ENCODE results near the gene SGPP1.

DNA sequence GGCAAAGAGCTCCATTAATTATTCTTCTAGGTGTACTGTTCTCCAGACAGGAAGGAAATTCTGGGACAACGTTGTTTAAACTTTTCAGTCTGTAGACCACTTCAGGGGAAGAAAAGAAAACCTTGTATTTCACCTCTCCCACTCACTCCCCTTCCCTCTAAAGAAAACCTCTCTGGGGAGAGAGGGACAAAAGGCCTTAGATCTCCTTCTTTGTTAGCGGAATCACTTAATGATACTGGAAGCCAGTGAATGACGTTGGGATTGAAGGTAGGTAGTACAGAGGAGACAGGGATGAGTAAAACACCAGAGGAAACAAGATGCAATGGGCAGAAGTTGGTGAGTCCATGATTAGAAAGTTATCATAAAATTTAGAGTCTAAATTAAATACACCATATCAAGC, 38.7 kb upstream of the SGPP1 start:
- TF ChIP-seq, protein P1, sequence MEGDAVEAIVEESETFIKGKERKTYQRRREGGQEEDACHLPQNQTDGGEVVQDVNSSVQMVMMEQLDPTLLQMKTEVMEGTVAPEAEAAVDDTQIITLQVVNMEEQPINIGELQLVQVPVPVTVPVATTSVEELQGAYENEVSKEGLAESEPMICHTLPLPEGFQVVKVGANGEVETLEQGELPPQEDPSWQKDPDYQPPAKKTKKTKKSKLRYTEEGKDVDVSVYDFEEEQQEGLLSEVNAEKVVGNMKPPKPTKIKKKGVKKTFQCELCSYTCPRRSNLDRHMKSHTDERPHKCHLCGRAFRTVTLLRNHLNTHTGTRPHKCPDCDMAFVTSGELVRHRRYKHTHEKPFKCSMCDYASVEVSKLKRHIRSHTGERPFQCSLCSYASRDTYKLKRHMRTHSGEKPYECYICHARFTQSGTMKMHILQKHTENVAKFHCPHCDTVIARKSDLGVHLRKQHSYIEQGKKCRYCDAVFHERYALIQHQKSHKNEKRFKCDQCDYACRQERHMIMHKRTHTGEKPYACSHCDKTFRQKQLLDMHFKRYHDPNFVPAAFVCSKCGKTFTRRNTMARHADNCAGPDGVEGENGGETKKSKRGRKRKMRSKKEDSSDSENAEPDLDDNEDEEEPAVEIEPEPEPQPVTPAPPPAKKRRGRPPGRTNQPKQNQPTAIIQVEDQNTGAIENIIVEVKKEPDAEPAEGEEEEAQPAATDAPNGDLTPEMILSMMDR (IDR thresholded peaks at IDR 0.05; ENCODE audit: insufficient read depth, low read length), result no peak
- no peak for TF ChIP-seq POLR2AphosphoS5 (IDR thresholded peaks at IDR 0.05; ENCODE audit: low read depth)

Data from HL-60 (cell line).